Endothelial cell of umbilical vein (primary cell): ENCODE measurements around the gene ADAMTS6. TPM values are rescaled to one million over a fixed set of nuclear protein-coding genes. Genes with fewer than 3 reads are reported as not detected.

Source experiments
- BruUV-seq: library from RNA; stranded (reverse); fragments of 400-500 nt; replicated peaks from 2 replicates; lab custom pipeline; 2021; lab: Mats Ljungman, UMichigan
- CTCF ChIA-PET: fragments of 300-600, 350-600 bp; sonication (Branson Sonifier 250); formaldehyde crosslinking; loops from one replicate; lab custom pipeline; 2021; ENCODE audit warnings: antibody characterized with exemption, inconsistent platforms; lab: Charles Lee
- POLR2A ChIA-PET: fragments of 300-600, 350-600 bp; sonication (Branson Sonifier 250); formaldehyde crosslinking; loops from one replicate; lab custom pipeline; 2021; ENCODE audit warnings: antibody characterized with exemption, inconsistent platforms; lab: Charles Lee
- DNase-seq: peaks from one replicate; pipeline ENCODE4 v3.0.0-alpha.2; 2011; ENCODE audit warnings: low read depth, low spot score
- FAIRE-seq: peaks from 2 replicates; lab custom pipeline; 2011; peaks lifted over from hg19 to GRCh38; lab: Jason Lieb, UNC
- H2AFZ ChIP-seq: 2 replicates; pipeline ENCODE4 v1.6.0; 2012; ENCODE audit warnings: low read depth, low read length, control low read depth, inconsistent platforms
- H3K27ac ChIP-seq: 2 replicates; pipeline ENCODE4 v1.5.1; 2011; ENCODE audit warnings: low read depth, mild to moderate bottlenecking, control low read depth, low read length, moderate library complexity; ENCODE audit not compliant: insufficient read depth
- H3K27me3 ChIP-seq, 2 experiments: 2 replicates each; pipeline versions ENCODE4 v1.6.0 to v1.6.1; 2011; ENCODE audit warnings: low read length in 2 of 2, mixed read lengths in 1 of 2; ENCODE audit not compliant: control insufficient read depth in 2 of 2, insufficient read depth in 2 of 2
- H3K36me3 ChIP-seq, 2 experiments: 2 replicates in 1 of 2; 3 replicates in 1 of 2; pipeline ENCODE4 v1.5.1; 2011; ENCODE audit warnings: low read length in 2 of 2, mild to moderate bottlenecking in 1 of 2, moderate library complexity in 1 of 2; ENCODE audit not compliant: control insufficient read depth in 2 of 2, insufficient read depth in 2 of 2; ENCODE audit errors: extremely low read depth in 1 of 2
- H3K4me1 ChIP-seq: 3 replicates; pipeline ENCODE4 v1.5.1; 2011; ENCODE audit warnings: mild to moderate bottlenecking, low read length; ENCODE audit not compliant: control insufficient read depth, insufficient read depth; ENCODE audit errors: extremely low read depth
- H3K4me2 ChIP-seq: 2 replicates; pipeline ENCODE4 v1.6.1; 2011; ENCODE audit warnings: low read length, control low read depth, mixed read lengths; ENCODE audit not compliant: insufficient read depth
- H3K4me3 ChIP-seq, 3 experiments: fragments of 200-600 bp in 1 of 3; sonication (generic), shearing (Covaris generic) in 1 of 3; replicated peaks in 1 of 3; 2 replicates each; pipeline ENCODE4 v1.5.1; 2011 to 2016; ENCODE audit warnings: control low read depth in 3 of 3, low read length in 3 of 3, mild to moderate bottlenecking in 2 of 3, inconsistent platforms in 1 of 3, low read depth in 1 of 3, moderate library complexity in 1 of 3; ENCODE audit not compliant: insufficient read depth in 1 of 3
- H3K79me2 ChIP-seq: 2 replicates; pipeline ENCODE4 v1.6.0; 2012; ENCODE audit warnings: low read length, inconsistent platforms; ENCODE audit not compliant: control insufficient read depth, insufficient read depth
- H3K9ac ChIP-seq: replicated peaks from 2 replicates; pipeline ENCODE3; 2011; ENCODE audit warnings: low read length, control low read depth; ENCODE audit not compliant: insufficient read depth; ENCODE audit errors: extremely low read depth
- H3K9me1 ChIP-seq: replicated peaks from 3 replicates; pipeline ENCODE4 v1.6.0; 2011; ENCODE audit warnings: mild to moderate bottlenecking, low read length; ENCODE audit not compliant: control insufficient read depth, insufficient read depth; ENCODE audit errors: extremely low read depth
- H3K9me3 ChIP-seq: replicated peaks from 2 replicates; pipeline ENCODE4 v1.5.1; 2012; ENCODE audit warnings: low read length, inconsistent platforms; ENCODE audit not compliant: control insufficient read depth, insufficient read depth
- H4K20me1 ChIP-seq: replicated peaks from 2 replicates; pipeline ENCODE3; 2011; ENCODE audit warnings: mild to moderate bottlenecking, low read length; ENCODE audit not compliant: control insufficient read depth, insufficient read depth; ENCODE audit errors: extremely low read depth
- EZH2 ChIP-seq: IDR thresholded peaks from 2 replicates; pipeline ENCODE4 v1.6.1; 2012; ENCODE audit warnings: borderline replicate concordance, low read depth, mild to moderate bottlenecking, moderate library complexity, low read length, inconsistent platforms; ENCODE audit not compliant: severe bottlenecking
- FOS ChIP-seq: IDR thresholded peaks from 2 replicates; pipeline ENCODE4 v1.6.1; 2011; ENCODE audit warnings: mild to moderate bottlenecking, low read length, moderate library complexity, borderline replicate concordance; ENCODE audit not compliant: insufficient read depth
- JUN ChIP-seq: IDR thresholded peaks from 2 replicates; pipeline ENCODE4 v1.6.1; 2011; ENCODE audit warnings: borderline replicate concordance, low read depth; ENCODE audit not compliant: insufficient read length, insufficient read depth
- MAX ChIP-seq: IDR thresholded peaks from 2 replicates; pipeline ENCODE4 v1.6.1; 2011; ENCODE audit not compliant: insufficient read depth, insufficient read length
- MYC ChIP-seq: IDR thresholded peaks from one replicate; pipeline ENCODE4 v1.6.1; 2011; ENCODE audit warnings: mild to moderate bottlenecking, low read depth, low read length
- POLR2A ChIP-seq: IDR thresholded peaks from 2 replicates; pipeline ENCODE4 v1.6.1; 2012; ENCODE audit warnings: low read depth, mild to moderate bottlenecking, control low read depth, low read length
- POLR2AphosphoS5 ChIP-seq: IDR thresholded peaks from 2 replicates; pipeline ENCODE4 v1.6.1; 2012; ENCODE audit warnings: low read depth, mild to moderate bottlenecking, control low read depth, low read length, moderate library complexity; ENCODE audit not compliant: insufficient read depth
- dilution Hi-C: fragments of 300-500 bp; cut with MboI; formaldehyde crosslinking; loops from one replicate; pipeline ENCODE4 v1.15.0; 2019; ENCODE audit warnings: low sequenced_read_pairs; ENCODE audit not compliant: extremely low pct_ligation_motif_present
- intact Hi-C: fragments of 100-400 bp; cut with micrococcal nuclease; formaldehyde crosslinking; loops from one replicate; pipeline ENCODE4 v1.10.0; 2022
- polyA plus RNA-seq, 4 experiments: library from polyadenylated mRNA; depleted of rRNA in 3 of 4; stranded (reverse) in 3 of 4; unstranded in 1 of 4; fragments of >200 nt; gene quantifications; 2 replicates each; pipeline versions ENCODE4 v1.2.1 to v1.2.3, GENCODE V29; 2011 to 2012; ENCODE audit warnings: missing spikeins in 1 of 4
- total RNA-seq: library from RNA; stranded (reverse); gene quantifications from 2 replicates; pipeline ENCODE4 v1.2.3, GENCODE V29; 2021
- TF ChIP-seq, protein P1 (sequence below), 2 donors: IDR thresholded peaks; 1 replicate in 1 of 2; 2 replicates in 1 of 2; pipeline ENCODE4 v1.5.1; 2011; ENCODE audit warnings: low read length in 2 of 2, mild to moderate bottlenecking in 2 of 2, moderate library complexity in 2 of 2, control low read depth in 1 of 2, inconsistent platforms in 1 of 2, low read depth in 1 of 2; ENCODE audit not compliant: insufficient read depth in 1 of 2; ENCODE audit errors: extremely low read depth in 1 of 2

The ADAMTS6 gene
- total and polyA plus RNA-seq, 2 donors (not counting 3 experiments of a cell fraction or from before 2014, with no cell fraction given), result 20.4 to 43.4 TPM

DNA sequence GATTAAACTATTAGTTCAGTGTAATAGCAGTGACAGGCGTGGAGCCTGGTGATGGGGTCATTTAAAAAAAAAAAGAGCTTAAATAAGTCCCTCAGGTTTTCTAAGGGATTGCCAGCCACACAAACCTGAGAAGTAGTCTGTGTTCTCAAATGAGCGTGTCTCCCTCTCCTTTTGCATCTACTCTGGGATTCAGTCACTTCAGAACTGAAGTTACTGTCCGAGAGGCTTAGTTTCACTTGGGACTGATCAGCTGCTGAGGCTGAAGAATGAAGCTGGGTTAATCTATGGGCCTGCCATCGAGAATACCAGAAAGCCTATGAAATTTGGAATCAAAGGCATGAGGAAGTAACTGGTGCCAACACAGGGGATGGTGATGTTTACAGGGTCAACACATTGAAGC lies 310.1 kb downstream of the ADAMTS6 start:
- ChIA-PET POLR2A (no interaction called here), CTCF (no interaction called here)
- Histone ChIP-seq H4K20me1 (no peaks in the 10 kb centered on the region), H3K36me3 (peaks cover 0 to 7% of the 10 kb centered on the region in 2 experiments), H3K4me1 (no peaks in the 10 kb centered on the region), H3K27ac (no peak overlapping the region), H3K4me2 (no peak overlapping the region), H3K9me3 (no peaks in the 10 kb centered on the region), H3K9me1 (no peaks in the 10 kb centered on the region), H3K9ac (no peak overlapping the region), H3K27me3 (no peaks in the 10 kb centered on the region), H3K4me3 (no peak overlapping the region), H3K79me2 (no peaks in the 10 kb centered on the region), H2AFZ (no peak overlapping the region)
- dilution Hi-C loops, result no loop called here
- DNase-seq (no peak), FAIRE-seq (no peak)
- intact Hi-C loops, result no loop called here
- TF ChIP-seq POLR2A, result no peak
- TF ChIP-seq EZH2, result no peak
- TF ChIP-seq POLR2AphosphoS5, result no peak
- no TSS peak for BruUV-seq

GRCh38 chr5:65163698-65164097 lies 318.0 kb downstream of the ADAMTS6 start:
- dilution Hi-C loops, result no loop called here
- no peak overlapping the region for H3K4me2 ChIP-seq
- POLR2A ChIA-PET, result no interaction called here
- no peak overlapping the region for H3K4me3 ChIP-seq
- peaks cover 0 to 2% of the 10 kb centered on the region in 2 experiments for H3K36me3 ChIP-seq
- no peaks in the 10 kb centered on the region for H3K79me2 ChIP-seq
- no peak overlapping the region for H2AFZ ChIP-seq
- H3K9me1 ChIP-seq, result peaks cover 3% of the 10 kb centered on the region
- intact Hi-C loops, result no loop called here
- peaks cover 16% of the 10 kb centered on the region for H3K4me1 ChIP-seq
- DNase-seq, result no peak
- no peak for TF ChIP-seq POLR2A
- TF ChIP-seq, protein P1, sequence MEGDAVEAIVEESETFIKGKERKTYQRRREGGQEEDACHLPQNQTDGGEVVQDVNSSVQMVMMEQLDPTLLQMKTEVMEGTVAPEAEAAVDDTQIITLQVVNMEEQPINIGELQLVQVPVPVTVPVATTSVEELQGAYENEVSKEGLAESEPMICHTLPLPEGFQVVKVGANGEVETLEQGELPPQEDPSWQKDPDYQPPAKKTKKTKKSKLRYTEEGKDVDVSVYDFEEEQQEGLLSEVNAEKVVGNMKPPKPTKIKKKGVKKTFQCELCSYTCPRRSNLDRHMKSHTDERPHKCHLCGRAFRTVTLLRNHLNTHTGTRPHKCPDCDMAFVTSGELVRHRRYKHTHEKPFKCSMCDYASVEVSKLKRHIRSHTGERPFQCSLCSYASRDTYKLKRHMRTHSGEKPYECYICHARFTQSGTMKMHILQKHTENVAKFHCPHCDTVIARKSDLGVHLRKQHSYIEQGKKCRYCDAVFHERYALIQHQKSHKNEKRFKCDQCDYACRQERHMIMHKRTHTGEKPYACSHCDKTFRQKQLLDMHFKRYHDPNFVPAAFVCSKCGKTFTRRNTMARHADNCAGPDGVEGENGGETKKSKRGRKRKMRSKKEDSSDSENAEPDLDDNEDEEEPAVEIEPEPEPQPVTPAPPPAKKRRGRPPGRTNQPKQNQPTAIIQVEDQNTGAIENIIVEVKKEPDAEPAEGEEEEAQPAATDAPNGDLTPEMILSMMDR (IDR thresholded peaks at IDR 0.05; ENCODE audit: extremely low read depth in 1 of 2, insufficient read depth in 1 of 2, low read depth in 1 of 2, low read length in 2 of 2), result no peak
- no peak for TF ChIP-seq EZH2
- peak; percentile 32 for TF ChIP-seq FOS
- TF ChIP-seq POLR2AphosphoS5, result no peak
- no peak for TF ChIP-seq MYC
- TF ChIP-seq MAX, result no peak
- TF ChIP-seq JUN, result no peak
- CTCF ChIA-PET, result no interaction called here
- no peak for FAIRE-seq
- no peak overlapping the region for H3K9ac ChIP-seq
- H3K27me3 ChIP-seq, result no peaks in the 10 kb centered on the region
- no TSS peak for BruUV-seq
- no peak overlapping the region for H3K27ac ChIP-seq
- H4K20me1 ChIP-seq, result no peaks in the 10 kb centered on the region
- no peaks in the 10 kb centered on the region for H3K9me3 ChIP-seq
